CD4-positive, alpha-beta T cell treated with Interleukin-4 for 1 hour (primary cell): ENCODE data around the gene PIM3.
"Not testable (repeated sequence)": the region's sequence is repeated elsewhere in the genome, so short reads cannot be mapped to it uniquely, and the experiment has no call there.

Source experiments
- DNase-seq, 2 donors: peaks; one replicate each; pipeline ENCODE4 v3.0.0-alpha.2; 2020 to 2022

Gene PIM3

GRCh38 chr22:49968831-49969661, 8.5 kb downstream of the PIM3 start:
- DNase-seq = peak in 1 of 2 donors; percentile 14

GRCh38 chr22:49969751-49970527, 9.4 kb downstream of the PIM3 start:
- DNase-seq = no peak

- DNase-seq = peak; percentile 93 to 94
Measured at GRCh38 chr22:49970528-49971231, 10.1 kb downstream of the PIM3 start.

- peak; percentile 29 to 56 for DNase-seq
Measured at GRCh38 chr22:49971232-49972162, 10.9 kb downstream of the PIM3 start.

- no peak for DNase-seq
Measured at GRCh38 chr22:49972163-49973017, 11.8 kb downstream of the PIM3 start.

GRCh38 chr22:49973018-49973961, 12.7 kb downstream of the PIM3 start:
- peak in 1 of 2 donors; percentile 26 for DNase-seq

- DNase-seq = peak; percentile 11 to 34
Measured at GRCh38 chr22:49975543-49976389, 15.2 kb downstream of the PIM3 start.

GRCh38 chr22:49976439-49977175, 16.0 kb downstream of the PIM3 start:
- DNase-seq = peak in 1 of 2 donors; percentile 78

GRCh38 chr22:49977578-49977977, 17.0 kb downstream of the PIM3 start:
- no peak for DNase-seq

- peak; percentile 42 to 49 for DNase-seq
Measured at GRCh38 chr22:49979587-49980264, 19.2 kb downstream of the PIM3 start.

GRCh38 chr22:49981799-49982198, 21.2 kb downstream of the PIM3 start:
- not testable (repeated sequence) for DNase-seq

GRCh38 chr22:49983148-49984042, 22.8 kb downstream of the PIM3 start:
- peak; percentile 58 for DNase-seq

- no peak for DNase-seq
Measured at GRCh38 chr22:49986325-49986724, 25.8 kb downstream of the PIM3 start.

GRCh38 chr22:49989826-49990225, 29.3 kb downstream of the PIM3 start:
- not testable (repeated sequence) for DNase-seq

GRCh38 chr22:49991167-49991566, 30.6 kb downstream of the PIM3 start:
- DNase-seq = no peak

- no peak for DNase-seq
Measured at GRCh38 chr22:49991907-49992533, 31.4 kb downstream of the PIM3 start.
